H9 (cell line): ENCODE data around the gene CHORDC1. TPM values are rescaled to one million over a fixed set of nuclear protein-coding genes. Genes with fewer than 3 reads are reported as not detected.

ENCODE experiments used
- DNase-seq: peaks from one replicate; pipeline ENCODE4 v3.0.0-alpha.2; 2017
- H2AFZ ChIP-seq: one replicate; pipeline ENCODE4 v1.6.1; 2013; ENCODE audit warnings: mild to moderate bottlenecking, low read length, control low read depth, moderate library complexity
- H2AK5ac ChIP-seq: 2 replicates; pipeline ENCODE4 v1.6.1; 2013; ENCODE audit warnings: low read length, control low read depth, mixed read lengths; ENCODE audit not compliant: insufficient read length
- H2BK120ac ChIP-seq: one replicate; pipeline ENCODE4 v1.6.1; 2013; ENCODE audit warnings: low read depth, mild to moderate bottlenecking, low read length, control low read depth, inconsistent platforms; ENCODE audit not compliant: poor library complexity, severe bottlenecking
- H2BK12ac ChIP-seq: 2 replicates; pipeline ENCODE4 v1.6.1; 2013; ENCODE audit warnings: low read length, control low read depth, mixed read lengths, low read depth; ENCODE audit not compliant: insufficient read length
- H2BK15ac ChIP-seq: 2 replicates; pipeline ENCODE4 v1.6.1; 2013; ENCODE audit warnings: low read depth, low read length, control low read depth
- H2BK20ac ChIP-seq: one replicate; pipeline ENCODE4 v1.6.1; 2013; ENCODE audit warnings: low read depth, mild to moderate bottlenecking, low read length, control low read depth, inconsistent platforms; ENCODE audit not compliant: poor library complexity, severe bottlenecking
- H2BK5ac ChIP-seq: 2 replicates; pipeline ENCODE4 v1.6.1; 2013; ENCODE audit warnings: low read length, control low read depth, mixed read lengths; ENCODE audit not compliant: insufficient read length
- H3K14ac ChIP-seq: 2 replicates; pipeline ENCODE4 v1.6.1; 2013; ENCODE audit warnings: low read length, control low read depth; ENCODE audit not compliant: insufficient read depth
- H3K18ac ChIP-seq: 2 replicates; pipeline ENCODE4 v1.6.1; 2013; ENCODE audit warnings: low read depth, mild to moderate bottlenecking, mixed read lengths, low read length, control low read depth; ENCODE audit not compliant: insufficient read length
- H3K23ac ChIP-seq: 2 replicates; pipeline ENCODE4 v1.6.1; 2013; ENCODE audit warnings: low read length, control low read depth, mixed read lengths, low read depth; ENCODE audit not compliant: insufficient read length
- H3K23me2 ChIP-seq: 2 replicates; pipeline ENCODE4 v1.6.1; 2013; ENCODE audit warnings: low read depth, mild to moderate bottlenecking, mixed read lengths, low read length, control low read depth; ENCODE audit not compliant: insufficient read length, poor library complexity, severe bottlenecking
- H3K27ac ChIP-seq: 2 replicates; pipeline ENCODE4 v1.5.1; 2013; ENCODE audit warnings: low read length, control low read depth, mixed read lengths, low read depth; ENCODE audit not compliant: insufficient read length
- H3K27me3 ChIP-seq: 2 replicates; pipeline ENCODE4 v1.6.1; 2013; ENCODE audit warnings: low read length, control low read depth, inconsistent platforms; ENCODE audit not compliant: insufficient read depth
- H3K4ac ChIP-seq: 2 replicates; pipeline ENCODE4 v1.6.1; 2013; ENCODE audit warnings: low read depth, mild to moderate bottlenecking, control low read depth, inconsistent platforms, low read length, moderate library complexity
- H3K4me1 ChIP-seq: 2 replicates; pipeline ENCODE4 v1.6.1; 2013; ENCODE audit warnings: low read length, control low read depth, inconsistent platforms; ENCODE audit not compliant: insufficient read depth
- H3K4me2 ChIP-seq: 2 replicates; pipeline ENCODE4 v1.6.1; 2013; ENCODE audit warnings: low read length, control low read depth, mixed read lengths; ENCODE audit not compliant: insufficient read length, insufficient read depth
- H3K56ac ChIP-seq: 2 replicates; pipeline ENCODE4 v1.6.1; 2013; ENCODE audit warnings: low read depth, mild to moderate bottlenecking, mixed read lengths, low read length, control low read depth; ENCODE audit not compliant: insufficient read length
- H3K79me1 ChIP-seq: 2 replicates; pipeline ENCODE4 v1.6.1; 2013; ENCODE audit warnings: low read depth, mild to moderate bottlenecking, moderate library complexity, low read length, control low read depth, inconsistent platforms; ENCODE audit not compliant: insufficient read depth, poor library complexity, severe bottlenecking
- H3K79me2 ChIP-seq: 2 replicates; pipeline ENCODE4 v1.6.1; 2013; ENCODE audit warnings: low read length, control low read depth, inconsistent platforms; ENCODE audit not compliant: insufficient read depth
- H3K9ac ChIP-seq: 2 replicates; pipeline ENCODE4 v1.6.1; 2013; ENCODE audit warnings: low read length, control low read depth, mixed read lengths; ENCODE audit not compliant: insufficient read length; ENCODE audit errors: extremely low read depth
- H3K9me3 ChIP-seq: one replicate; pipeline ENCODE4 v1.6.1; 2013; ENCODE audit warnings: low read depth, low read length, inconsistent platforms; ENCODE audit not compliant: control insufficient read depth
- H3T11ph ChIP-seq: one replicate; pipeline ENCODE4 v1.6.1; 2013; ENCODE audit warnings: mild to moderate bottlenecking, low read length, control low read depth, inconsistent platforms
- H4K20me1 ChIP-seq: one replicate; pipeline ENCODE4 v1.6.1; 2013; ENCODE audit not compliant: control insufficient read depth, insufficient read length, insufficient read depth
- H4K5ac ChIP-seq: 2 replicates; pipeline ENCODE4 v1.6.1; 2013; ENCODE audit warnings: low read depth, mild to moderate bottlenecking, mixed read lengths, low read length, control low read depth; ENCODE audit not compliant: insufficient read length
- H4K8ac ChIP-seq: replicated peaks from 2 replicates; pipeline ENCODE4 v1.6.1; 2013; ENCODE audit warnings: low read length, control low read depth, mixed read lengths, low read depth; ENCODE audit not compliant: insufficient read length
- H4K91ac ChIP-seq: 2 replicates; pipeline ENCODE4 v1.6.1; 2013; ENCODE audit warnings: low read depth, mild to moderate bottlenecking, moderate library complexity, mixed read lengths, low read length, control low read depth; ENCODE audit not compliant: insufficient read length
- H3K27ac Mint-ChIP-seq, 3 experiments: 2 replicates in 2 of 3; 3 replicates in 1 of 3; pipeline ENCODE4 v1.8.0; 2020 to 2021; ENCODE audit warnings: mixed read lengths in 3 of 3, mild to moderate bottlenecking in 1 of 3, moderate library complexity in 1 of 3
- H3K27me3 Mint-ChIP-seq: 2 replicates; pipeline ENCODE4 v1.8.0; 2021; ENCODE audit warnings: low read depth, mild to moderate bottlenecking, moderate library complexity, mixed read lengths
- H3K36me3 Mint-ChIP-seq, 3 experiments: 2 replicates in 2 of 3; 3 replicates in 1 of 3; pipeline ENCODE4 v1.8.0; 2020 to 2021; ENCODE audit warnings: low read depth in 3 of 3, mixed read lengths in 3 of 3; ENCODE audit not compliant: insufficient read depth in 1 of 3
- H3K4me1 Mint-ChIP-seq, 2 experiments: 2 replicates each; pipeline ENCODE4 v1.8.0; 2020; ENCODE audit warnings: mixed read lengths in 2 of 2
- H3K4me3 Mint-ChIP-seq, 2 experiments: 2 replicates in 1 of 2; 3 replicates in 1 of 2; pipeline ENCODE4 v1.8.0; 2020 to 2021; ENCODE audit warnings: mild to moderate bottlenecking in 2 of 2, mixed read lengths in 2 of 2, moderate library complexity in 1 of 2
- H3K9me3 Mint-ChIP-seq, 2 experiments: 2 replicates in 1 of 2; 3 replicates in 1 of 2; pipeline ENCODE4 v1.8.0; 2020; ENCODE audit warnings: mild to moderate bottlenecking in 2 of 2, mixed read lengths in 2 of 2, moderate library complexity in 1 of 2
- WGBS: extraction: QIAGEN DNeasy Blood & Tissue Kit; methylation state at CpG from one replicate; pipeline ENCODE4 v1.1.7; 2013; ENCODE audit warnings: missing lambda C conversion rate, low lambda C conversion rate, mixed read lengths; ENCODE audit not compliant: insufficient read length; ENCODE audit errors: extremely low coverage; 5-methylcytosine and 5-hydroxymethylcytosine counted together
- total RNA-seq: library from RNA; stranded (reverse); gene quantifications from 2 replicates; pipeline ENCODE4 v1.2.1, GENCODE V29; 2021
- TF ChIP-seq, protein P1 (sequence below): fragments of 200-600 bp; sonication (generic); conservative IDR thresholded peaks from 3 replicates; pipeline ENCODE4 v1.8.0; 2021; ENCODE audit warnings: antibody characterized with exemption, mild to moderate bottlenecking

Gene CHORDC1
- total RNA-seq, 1 experiment from 2014 or later = 77.7 TPM

DNA sequence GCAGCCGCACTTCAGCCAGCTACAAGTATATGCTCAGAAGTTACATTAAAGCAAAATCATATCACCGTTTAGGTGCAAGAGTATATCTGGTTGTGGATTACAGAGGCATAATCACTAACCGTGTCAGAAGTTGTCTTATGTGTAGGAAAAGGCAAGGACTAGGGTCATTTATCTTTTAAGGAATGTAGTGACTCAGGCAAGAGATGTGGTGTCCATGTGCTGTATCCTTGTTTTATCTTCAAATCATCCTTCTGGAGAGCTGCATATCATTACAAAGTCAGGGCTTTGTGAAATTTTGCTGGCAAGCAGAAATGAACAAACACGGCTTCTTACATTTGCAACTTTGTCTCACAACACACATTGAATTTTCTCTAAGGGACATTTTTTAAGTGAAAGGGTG, 12.7 kb upstream of the CHORDC1 start:
- Histone ChIP-seq H3K79me2 (no peaks in the 10 kb centered on the region), H3K27me3 (no peaks in the 10 kb centered on the region), H2BK5ac (no peak overlapping the region), H3T11ph (no peak overlapping the region), H3K23me2 (no peaks in the 10 kb centered on the region), H3K14ac (no peak overlapping the region), H3K9ac (no peak overlapping the region), H3K9me3 (no peaks in the 10 kb centered on the region), H2BK120ac (no peak overlapping the region), H3K23ac (no peak overlapping the region), H2BK20ac (no peak overlapping the region), H4K5ac (no peak overlapping the region), H2BK12ac (no peak overlapping the region), H3K4me2 (no peak overlapping the region), H2AFZ (no peak overlapping the region), H3K4me1 (no peaks in the 10 kb centered on the region), H2BK15ac (no peak overlapping the region), H3K27ac (no peak overlapping the region), H3K56ac (no peak overlapping the region), H3K4ac (no peak overlapping the region), H3K18ac (no peak overlapping the region), H4K91ac (no peak overlapping the region), H4K8ac (no peak overlapping the region), H3K79me1 (no peaks in the 10 kb centered on the region), H2AK5ac (no peak overlapping the region), H4K20me1 (no peaks in the 10 kb centered on the region)
- Mint-ChIP-seq H3K4me3 (no peak overlapping the region), H3K27ac (no peak overlapping the region), H3K9me3 (peaks cover 3% of the 10 kb centered on the region in 2 experiments; a peak in 2 of 5 replicates), H3K4me1 (peaks cover 17 to 20% of the 10 kb centered on the region in 2 experiments), H3K27me3 (no peaks in the 10 kb centered on the region), H3K36me3 (peaks cover 0 to 4% (median 0%) of the 10 kb centered on the region in 3 experiments; a peak in 2 of 7 replicates)
- no peak for DNase-seq
- no CpG with 5 or more reads among the region's 4 CpGs for WGBS
- TF ChIP-seq, protein P1, sequence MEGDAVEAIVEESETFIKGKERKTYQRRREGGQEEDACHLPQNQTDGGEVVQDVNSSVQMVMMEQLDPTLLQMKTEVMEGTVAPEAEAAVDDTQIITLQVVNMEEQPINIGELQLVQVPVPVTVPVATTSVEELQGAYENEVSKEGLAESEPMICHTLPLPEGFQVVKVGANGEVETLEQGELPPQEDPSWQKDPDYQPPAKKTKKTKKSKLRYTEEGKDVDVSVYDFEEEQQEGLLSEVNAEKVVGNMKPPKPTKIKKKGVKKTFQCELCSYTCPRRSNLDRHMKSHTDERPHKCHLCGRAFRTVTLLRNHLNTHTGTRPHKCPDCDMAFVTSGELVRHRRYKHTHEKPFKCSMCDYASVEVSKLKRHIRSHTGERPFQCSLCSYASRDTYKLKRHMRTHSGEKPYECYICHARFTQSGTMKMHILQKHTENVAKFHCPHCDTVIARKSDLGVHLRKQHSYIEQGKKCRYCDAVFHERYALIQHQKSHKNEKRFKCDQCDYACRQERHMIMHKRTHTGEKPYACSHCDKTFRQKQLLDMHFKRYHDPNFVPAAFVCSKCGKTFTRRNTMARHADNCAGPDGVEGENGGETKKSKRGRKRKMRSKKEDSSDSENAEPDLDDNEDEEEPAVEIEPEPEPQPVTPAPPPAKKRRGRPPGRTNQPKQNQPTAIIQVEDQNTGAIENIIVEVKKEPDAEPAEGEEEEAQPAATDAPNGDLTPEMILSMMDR = no peak
